ENCODE measurements around the gene PRRT3.
"Not testable (repeated sequence)": the region's sequence is repeated elsewhere in the genome, so short reads cannot be mapped to it uniquely, and the experiment has no call there.

PRRT3 gene

GRCh38 chr3:9911863-9912262 is 40.3 kb downstream of the PRRT3 start:
- no peak overlapping the region for H3K4me3 ChIP-seq (ENCODE audit: insufficient read depth, low read depth, low read length, poor library complexity, severe bottlenecking)
- H3K27me3 ChIP-seq (replicated peaks; ENCODE audit: control insufficient read depth, insufficient read depth, low read length, poor library complexity, severe bottlenecking) = no peaks in the 10 kb centered on the region
- no peak for DNase-seq
- no peaks in the 10 kb centered on the region for H3K36me3 ChIP-seq (ENCODE audit: control insufficient read depth, insufficient read depth, low read length)
- H3K27ac ChIP-seq (ENCODE audit: insufficient read depth, low read length, poor library complexity, severe bottlenecking) = no peak overlapping the region
- H3K4me1 ChIP-seq (ENCODE audit: control insufficient read depth, insufficient read depth, low read length, poor library complexity, severe bottlenecking) = peaks cover 9% of the 10 kb centered on the region
- H3K9me3 ChIP-seq (ENCODE audit: control insufficient read depth, low read length) = no peaks in the 10 kb centered on the region

GRCh38 chr3:9909221-9910013 is 42.8 kb downstream of the PRRT3 start:
- Histone ChIP-seq H3K27ac (ENCODE audit: insufficient read depth, low read length, poor library complexity, severe bottlenecking) (no peak overlapping the region), H3K36me3 (ENCODE audit: control insufficient read depth, insufficient read depth, low read length) (no peaks in the 10 kb centered on the region), H3K27me3 (replicated peaks; ENCODE audit: control insufficient read depth, insufficient read depth, low read length, poor library complexity, severe bottlenecking) (no peaks in the 10 kb centered on the region), H3K9me3 (ENCODE audit: control insufficient read depth, low read length) (no peaks in the 10 kb centered on the region), H3K4me3 (ENCODE audit: insufficient read depth, low read depth, low read length, poor library complexity, severe bottlenecking) (no peak overlapping the region), H3K4me1 (ENCODE audit: control insufficient read depth, insufficient read depth, low read length, poor library complexity, severe bottlenecking) (peaks cover 5% of the 10 kb centered on the region)
- no peak for DNase-seq

GRCh38 chr3:9908286-9908685 is 43.9 kb downstream of the PRRT3 start:
- H3K27me3 ChIP-seq (replicated peaks; ENCODE audit: control insufficient read depth, insufficient read depth, low read length, poor library complexity, severe bottlenecking) = no peaks in the 10 kb centered on the region
- H3K27ac ChIP-seq (ENCODE audit: insufficient read depth, low read length, poor library complexity, severe bottlenecking) = no peak overlapping the region
- peaks cover 5% of the 10 kb centered on the region for H3K4me1 ChIP-seq (ENCODE audit: control insufficient read depth, insufficient read depth, low read length, poor library complexity, severe bottlenecking)
- no peaks in the 10 kb centered on the region for H3K36me3 ChIP-seq (ENCODE audit: control insufficient read depth, insufficient read depth, low read length)
- H3K9me3 ChIP-seq (ENCODE audit: control insufficient read depth, low read length) = no peaks in the 10 kb centered on the region
- H3K4me3 ChIP-seq (ENCODE audit: insufficient read depth, low read depth, low read length, poor library complexity, severe bottlenecking) = no peak overlapping the region
- no peak for DNase-seq

DNA sequence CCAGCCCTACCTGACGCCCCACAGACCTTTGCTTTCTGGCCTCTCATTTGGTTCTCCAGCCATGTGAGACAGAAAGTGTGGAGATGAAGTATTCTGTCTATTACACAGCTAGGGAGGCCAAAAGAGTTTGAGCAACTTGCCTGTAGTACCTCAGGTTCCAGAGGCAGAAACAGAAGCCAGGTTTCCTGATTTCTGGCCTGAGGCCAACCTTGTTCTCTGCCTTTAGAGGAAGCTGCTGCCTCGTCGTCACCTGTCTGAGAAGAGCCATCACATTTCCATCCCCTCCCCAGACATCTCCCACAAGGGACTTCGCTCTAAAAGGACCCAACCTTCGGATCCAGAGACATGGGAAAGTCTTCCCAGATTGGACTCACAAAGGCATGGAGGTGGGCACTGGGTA is 45.7 kb downstream of the PRRT3 start:
- DNase-seq = no peak
- H3K36me3 ChIP-seq (ENCODE audit: control insufficient read depth, insufficient read depth, low read length) = no peaks in the 10 kb centered on the region
- no peak overlapping the region for H3K4me3 ChIP-seq (ENCODE audit: insufficient read depth, low read depth, low read length, poor library complexity, severe bottlenecking)
- H3K27me3 ChIP-seq (replicated peaks; ENCODE audit: control insufficient read depth, insufficient read depth, low read length, poor library complexity, severe bottlenecking) = no peaks in the 10 kb centered on the region
- H3K9me3 ChIP-seq (ENCODE audit: control insufficient read depth, low read length) = no peaks in the 10 kb centered on the region
- H3K27ac ChIP-seq (ENCODE audit: insufficient read depth, low read length, poor library complexity, severe bottlenecking) = no peak overlapping the region
- H3K4me1 ChIP-seq (ENCODE audit: control insufficient read depth, insufficient read depth, low read length, poor library complexity, severe bottlenecking) = peaks cover 14% of the 10 kb centered on the region

DNA sequence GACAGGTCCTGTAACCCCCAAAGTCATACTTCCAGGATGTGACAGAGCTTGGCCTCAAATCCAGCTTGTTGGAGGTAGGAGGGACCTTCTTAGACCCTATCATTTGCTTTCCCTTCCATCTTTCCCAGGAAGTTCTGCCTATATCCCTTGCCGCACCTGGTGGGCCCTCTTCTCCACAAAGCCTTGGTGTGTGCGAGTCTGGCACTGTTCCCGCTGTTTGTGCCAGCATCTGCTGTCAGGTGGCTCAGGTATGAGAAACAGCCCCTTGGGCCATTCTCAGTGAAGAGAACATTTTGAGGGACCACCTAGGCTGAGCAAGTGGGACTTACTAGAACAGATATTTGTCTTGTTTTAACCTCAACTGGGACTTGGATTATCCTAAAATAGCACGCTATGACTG is 48.3 kb downstream of the PRRT3 start:
- Histone ChIP-seq H3K27ac (ENCODE audit: insufficient read depth, low read length, poor library complexity, severe bottlenecking) (no peak overlapping the region), H3K9me3 (ENCODE audit: control insufficient read depth, low read length) (no peaks in the 10 kb centered on the region), H3K4me3 (ENCODE audit: insufficient read depth, low read depth, low read length, poor library complexity, severe bottlenecking) (no peak overlapping the region), H3K4me1 (ENCODE audit: control insufficient read depth, insufficient read depth, low read length, poor library complexity, severe bottlenecking) (peaks cover 14% of the 10 kb centered on the region), H3K36me3 (ENCODE audit: control insufficient read depth, insufficient read depth, low read length) (no peaks in the 10 kb centered on the region), H3K27me3 (replicated peaks; ENCODE audit: control insufficient read depth, insufficient read depth, low read length, poor library complexity, severe bottlenecking) (no peaks in the 10 kb centered on the region)
- no peak for DNase-seq

DNA sequence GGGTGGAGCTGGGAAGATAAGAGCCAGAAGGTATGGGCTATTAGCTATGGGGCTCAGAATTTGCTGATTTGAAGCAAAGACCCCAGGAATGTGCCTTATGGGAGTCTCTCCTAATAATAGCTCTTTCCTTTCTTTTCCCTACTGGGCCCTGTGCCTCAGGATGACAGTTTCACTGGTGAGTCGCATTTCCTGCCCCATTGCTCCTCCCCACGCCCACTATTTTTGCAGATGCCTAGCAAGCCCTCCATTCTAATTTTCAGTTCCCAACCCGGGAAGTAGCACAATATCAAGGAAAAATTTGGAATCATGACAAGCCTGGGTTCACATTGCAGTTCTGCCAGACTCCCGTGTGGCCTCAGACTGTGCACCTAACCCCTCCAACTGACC is 49.0 kb downstream of the PRRT3 start:
- H3K27ac ChIP-seq (ENCODE audit: insufficient read depth, low read length, poor library complexity, severe bottlenecking) = no peak overlapping the region
- H3K4me1 ChIP-seq (ENCODE audit: control insufficient read depth, insufficient read depth, low read length, poor library complexity, severe bottlenecking) = peaks cover 14% of the 10 kb centered on the region
- no peaks in the 10 kb centered on the region for H3K9me3 ChIP-seq (ENCODE audit: control insufficient read depth, low read length)
- H3K4me3 ChIP-seq (ENCODE audit: insufficient read depth, low read depth, low read length, poor library complexity, severe bottlenecking) = no peak overlapping the region
- H3K27me3 ChIP-seq (replicated peaks; ENCODE audit: control insufficient read depth, insufficient read depth, low read length, poor library complexity, severe bottlenecking) = no peaks in the 10 kb centered on the region
- DNase-seq = no peak
- no peaks in the 10 kb centered on the region for H3K36me3 ChIP-seq (ENCODE audit: control insufficient read depth, insufficient read depth, low read length)

GRCh38 chr3:9902372-9903237 is 49.6 kb downstream of the PRRT3 start, which contains the start of gene IL17RE:
Gene IL17RE (plus strand): TSS chr3:9902848. CDS start chr3:9902933, 85 bp downstream.
- no peaks in the 10 kb centered on the region for H3K27me3 ChIP-seq (replicated peaks; ENCODE audit: control insufficient read depth, insufficient read depth, low read length, poor library complexity, severe bottlenecking)
- peak within 1 kb of the TSS; percentile 33 for H3K4me3 ChIP-seq (ENCODE audit: insufficient read depth, low read depth, low read length, poor library complexity, severe bottlenecking)
- H3K36me3 ChIP-seq (ENCODE audit: control insufficient read depth, insufficient read depth, low read length) = no peaks in the 10 kb centered on the region
- H3K9me3 ChIP-seq (ENCODE audit: control insufficient read depth, low read length) = no peaks in the 10 kb centered on the region
- H3K27ac ChIP-seq (ENCODE audit: insufficient read depth, low read length, poor library complexity, severe bottlenecking) = peak within 1 kb of the TSS; percentile 12
- peaks cover 14% of the 10 kb centered on the region for H3K4me1 ChIP-seq (ENCODE audit: control insufficient read depth, insufficient read depth, low read length, poor library complexity, severe bottlenecking)
- no peak for DNase-seq

DNA sequence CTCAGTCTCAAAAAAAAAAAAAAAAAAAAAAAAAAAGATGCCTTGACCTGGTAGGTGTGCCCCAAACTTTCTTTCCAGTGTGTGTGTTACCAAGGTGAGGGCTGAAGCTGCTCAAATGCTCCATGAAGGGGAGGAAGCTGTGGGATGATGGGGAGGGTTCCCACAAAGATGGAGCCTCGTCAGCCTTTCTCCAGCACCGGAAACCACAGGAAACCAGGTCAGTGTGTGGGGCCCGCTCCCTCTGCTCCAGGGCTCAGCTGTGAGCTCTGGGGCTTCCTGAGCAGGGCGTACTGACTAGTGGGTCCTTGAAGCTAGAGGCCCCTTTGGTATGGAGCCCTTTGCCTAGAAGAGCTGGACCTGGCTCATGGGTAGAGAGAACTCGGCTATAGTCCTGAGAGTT is 50.2 kb downstream of the PRRT3 start:
- H3K4me3 ChIP-seq (ENCODE audit: insufficient read depth, low read depth, low read length, poor library complexity, severe bottlenecking) = peak overlapping the region; percentile 33
- peaks cover 14% of the 10 kb centered on the region for H3K4me1 ChIP-seq (ENCODE audit: control insufficient read depth, insufficient read depth, low read length, poor library complexity, severe bottlenecking)
- H3K27ac ChIP-seq (ENCODE audit: insufficient read depth, low read length, poor library complexity, severe bottlenecking) = peak overlapping the region; percentile 12
- no peaks in the 10 kb centered on the region for H3K27me3 ChIP-seq (replicated peaks; ENCODE audit: control insufficient read depth, insufficient read depth, low read length, poor library complexity, severe bottlenecking)
- peak in 2 of 3 donors; percentile 38 to 44 for DNase-seq
- H3K9me3 ChIP-seq (ENCODE audit: control insufficient read depth, low read length) = no peaks in the 10 kb centered on the region
- H3K36me3 ChIP-seq (ENCODE audit: control insufficient read depth, insufficient read depth, low read length) = no peaks in the 10 kb centered on the region

DNA sequence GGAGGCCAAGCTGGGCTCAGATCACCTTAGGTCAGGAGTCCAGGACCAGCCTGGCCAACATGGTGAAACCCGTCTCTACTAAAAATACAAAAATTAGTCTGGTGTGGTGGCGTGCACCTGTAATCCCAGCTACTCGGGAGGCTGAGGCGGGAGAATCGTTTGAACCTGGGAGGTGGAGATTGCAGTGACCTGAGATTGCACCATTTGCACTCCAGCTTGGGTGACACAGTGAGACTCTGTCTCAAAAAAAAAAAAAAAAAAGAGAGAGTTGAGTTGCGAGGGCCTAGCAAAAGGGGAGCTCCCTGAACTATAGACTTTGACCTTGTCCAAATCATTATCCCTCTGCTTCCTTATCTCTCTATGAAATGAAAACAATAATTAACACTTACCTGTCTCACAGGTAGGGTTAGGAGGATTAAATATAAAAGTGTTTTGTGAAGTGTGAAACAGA is 51.2 kb downstream of the PRRT3 start:
- DNase-seq; H3K27ac ChIP-seq (ENCODE audit: insufficient read depth, low read length, poor library complexity, severe bottlenecking); H3K4me3 ChIP-seq (ENCODE audit: insufficient read depth, low read depth, low read length, poor library complexity, severe bottlenecking); H3K27me3 ChIP-seq (replicated peaks; ENCODE audit: control insufficient read depth, insufficient read depth, low read length, poor library complexity, severe bottlenecking); H3K9me3 ChIP-seq (ENCODE audit: control insufficient read depth, low read length); H3K36me3 ChIP-seq (ENCODE audit: control insufficient read depth, insufficient read depth, low read length): not testable (repeated sequence)
- H3K4me1 ChIP-seq (ENCODE audit: control insufficient read depth, insufficient read depth, low read length, poor library complexity, severe bottlenecking) = peaks cover 14% of the 10 kb centered on the region

GRCh38 chr3:9899289-9899791 is 52.9 kb downstream of the PRRT3 start:
- H3K9me3 ChIP-seq (ENCODE audit: control insufficient read depth, low read length) = no peaks in the 10 kb centered on the region
- no peak overlapping the region for H3K4me3 ChIP-seq (ENCODE audit: insufficient read depth, low read depth, low read length, poor library complexity, severe bottlenecking)
- DNase-seq = no peak
- peaks cover 20% of the 10 kb centered on the region for H3K4me1 ChIP-seq (ENCODE audit: control insufficient read depth, insufficient read depth, low read length, poor library complexity, severe bottlenecking)
- no peaks in the 10 kb centered on the region for H3K27me3 ChIP-seq (replicated peaks; ENCODE audit: control insufficient read depth, insufficient read depth, low read length, poor library complexity, severe bottlenecking)
- H3K36me3 ChIP-seq (ENCODE audit: control insufficient read depth, insufficient read depth, low read length) = no peaks in the 10 kb centered on the region
- no peak overlapping the region for H3K27ac ChIP-seq (ENCODE audit: insufficient read depth, low read length, poor library complexity, severe bottlenecking)
